ENCODE results near the gene SFXN5.

DNA sequence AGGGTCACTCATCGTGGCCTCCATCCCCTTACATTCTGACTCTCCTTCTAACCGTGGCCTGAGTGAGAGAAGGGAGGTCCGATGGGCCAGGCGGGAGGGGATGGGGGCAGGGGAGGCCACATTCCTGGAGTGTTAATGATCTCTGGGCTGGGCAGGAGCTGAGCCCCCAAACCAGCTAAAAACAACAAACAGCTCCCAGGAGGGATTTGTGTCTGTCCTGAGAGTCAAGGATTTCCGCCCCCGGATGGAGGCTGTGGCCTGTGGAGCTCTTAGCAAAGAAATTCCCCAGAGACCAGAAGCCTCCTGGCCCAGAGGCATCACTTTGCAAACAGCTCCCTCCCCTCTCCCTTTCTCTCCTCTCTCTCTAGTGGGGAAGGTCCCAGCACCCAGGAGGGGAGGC lies 130.7 kb downstream of the SFXN5 start:
- TF ChIP-seq POU5F1 (IDR thresholded peaks at IDR 0.05; ENCODE audit: low read depth, low read length), result no peak
- TF ChIP-seq POLR2A (IDR thresholded peaks at IDR 0.05; ENCODE audit: control extremely low read depth in 1 of 2, low read depth in 2 of 2, low read length in 2 of 2), result no peak
- TF ChIP-seq, protein P1, sequence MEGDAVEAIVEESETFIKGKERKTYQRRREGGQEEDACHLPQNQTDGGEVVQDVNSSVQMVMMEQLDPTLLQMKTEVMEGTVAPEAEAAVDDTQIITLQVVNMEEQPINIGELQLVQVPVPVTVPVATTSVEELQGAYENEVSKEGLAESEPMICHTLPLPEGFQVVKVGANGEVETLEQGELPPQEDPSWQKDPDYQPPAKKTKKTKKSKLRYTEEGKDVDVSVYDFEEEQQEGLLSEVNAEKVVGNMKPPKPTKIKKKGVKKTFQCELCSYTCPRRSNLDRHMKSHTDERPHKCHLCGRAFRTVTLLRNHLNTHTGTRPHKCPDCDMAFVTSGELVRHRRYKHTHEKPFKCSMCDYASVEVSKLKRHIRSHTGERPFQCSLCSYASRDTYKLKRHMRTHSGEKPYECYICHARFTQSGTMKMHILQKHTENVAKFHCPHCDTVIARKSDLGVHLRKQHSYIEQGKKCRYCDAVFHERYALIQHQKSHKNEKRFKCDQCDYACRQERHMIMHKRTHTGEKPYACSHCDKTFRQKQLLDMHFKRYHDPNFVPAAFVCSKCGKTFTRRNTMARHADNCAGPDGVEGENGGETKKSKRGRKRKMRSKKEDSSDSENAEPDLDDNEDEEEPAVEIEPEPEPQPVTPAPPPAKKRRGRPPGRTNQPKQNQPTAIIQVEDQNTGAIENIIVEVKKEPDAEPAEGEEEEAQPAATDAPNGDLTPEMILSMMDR (IDR thresholded peaks at IDR 0.05; ENCODE audit: control extremely low read depth in 1 of 3, insufficient read depth in 1 of 3, low read depth in 1 of 3, low read length in 3 of 3), result no peak
- no peak for TF ChIP-seq RAD21 (IDR thresholded peaks at IDR 0.05 in 1 of 2, conservative IDR thresholded peaks at IDR 0.05 in 1 of 2; ENCODE audit: low read depth in 2 of 2, low read length in 2 of 2)
- TF ChIP-seq EP300 (IDR thresholded peaks at IDR 0.05; ENCODE audit: borderline replicate concordance in 1 of 2, low read depth in 2 of 2, low read length in 2 of 2), result no peak
- no peak for TF ChIP-seq CHD2 (IDR thresholded peaks at IDR 0.05; ENCODE audit: low read length)
- no peak for TF ChIP-seq YY1 (IDR thresholded peaks at IDR 0.05; ENCODE audit: low read depth, low read length)
- no peak for TF ChIP-seq CREB1 (IDR thresholded peaks at IDR 0.05)
- TF ChIP-seq CBX5 (IDR thresholded peaks at IDR 0.05; ENCODE audit: low read depth, low read length), result no peak
